ENCODE results near the gene SDHB. TPM values are rescaled to one million over a fixed set of nuclear protein-coding genes. Genes with fewer than 3 reads are reported as not detected.

Gene SDHB
- total RNA-seq, 1 experiment from 2014 or later: 159 TPM

GRCh38 chr1:17007121-17007520, 46.7 kb downstream of the SDHB start:
- ChIA-PET POLR2A (no interaction called here), RAD21 (ENCODE audit: low non-redundant PET in 1 of 2, low total read pairs in 2 of 2, uncharacterized antibody in 2 of 2, unreplicated experiment in 2 of 2) (no interaction called here), CTCF (no interaction called here)
- Histone ChIP-seq H2AFZ (ENCODE audit: low read depth, low read length, poor library complexity, severe bottlenecking) (no peak overlapping the region), H3K36me3 (ENCODE audit: control insufficient read depth in 1 of 2, insufficient read depth in 2 of 2, low read length in 2 of 2) (peaks cover 0 to 5% of the 10 kb centered on the region in 2 experiments; a peak in 2 of 4 replicates), H3K27me3 (ENCODE audit: insufficient read depth, low read length) (no peaks in the 10 kb centered on the region), H3K79me2 (ENCODE audit: insufficient read depth, low read length) (no peaks in the 10 kb centered on the region), H3K9me2 (ENCODE audit: insufficient read depth) (no peaks in the 10 kb centered on the region), H3K27ac (ENCODE audit: low read depth, low read length) (no peak overlapping the region), H3K4me3 (replicated peaks in 1 of 2; ENCODE audit: low read depth in 1 of 2, low read length in 2 of 2) (no peak overlapping the region), H3K4me2 (ENCODE audit: low read length) (no peak overlapping the region), H3K9me3 (ENCODE audit: control insufficient read depth in 1 of 2, insufficient read depth in 1 of 2, low read depth in 1 of 2, low read length in 2 of 2) (no peaks in the 10 kb centered on the region), H3K4me1 (ENCODE audit: control insufficient read depth in 1 of 2, insufficient read depth in 2 of 2, low read length in 2 of 2) (peaks cover 12 to 27% of the 10 kb centered on the region in 2 experiments), H4K20me1 (ENCODE audit: insufficient read depth) (no peaks in the 10 kb centered on the region), H3K9ac (ENCODE audit: low read length) (no peak overlapping the region)
- DNase-seq (ENCODE audit: low read depth, low spot score) (no peak), ATAC-seq (no peak)
- BruUV-seq (replicated peaks): no TSS peak
- intact Hi-C loops (cut with micrococcal nuclease): no loop called here
- no peak for TF ChIP-seq YY1 (IDR thresholded peaks at IDR 0.05; ENCODE audit: extremely low read depth, insufficient replicate concordance, low read depth, low read length)
- no peak for TF ChIP-seq ELF1 (IDR thresholded peaks at IDR 0.05; ENCODE audit: borderline replicate concordance, low read depth)
- TF ChIP-seq CBX3 (IDR thresholded peaks at IDR 0.05; ENCODE audit: low read depth): no peak
- no peak for TF ChIP-seq REST (IDR thresholded peaks at IDR 0.05; ENCODE audit: low read depth)
- TF ChIP-seq, protein P1, sequence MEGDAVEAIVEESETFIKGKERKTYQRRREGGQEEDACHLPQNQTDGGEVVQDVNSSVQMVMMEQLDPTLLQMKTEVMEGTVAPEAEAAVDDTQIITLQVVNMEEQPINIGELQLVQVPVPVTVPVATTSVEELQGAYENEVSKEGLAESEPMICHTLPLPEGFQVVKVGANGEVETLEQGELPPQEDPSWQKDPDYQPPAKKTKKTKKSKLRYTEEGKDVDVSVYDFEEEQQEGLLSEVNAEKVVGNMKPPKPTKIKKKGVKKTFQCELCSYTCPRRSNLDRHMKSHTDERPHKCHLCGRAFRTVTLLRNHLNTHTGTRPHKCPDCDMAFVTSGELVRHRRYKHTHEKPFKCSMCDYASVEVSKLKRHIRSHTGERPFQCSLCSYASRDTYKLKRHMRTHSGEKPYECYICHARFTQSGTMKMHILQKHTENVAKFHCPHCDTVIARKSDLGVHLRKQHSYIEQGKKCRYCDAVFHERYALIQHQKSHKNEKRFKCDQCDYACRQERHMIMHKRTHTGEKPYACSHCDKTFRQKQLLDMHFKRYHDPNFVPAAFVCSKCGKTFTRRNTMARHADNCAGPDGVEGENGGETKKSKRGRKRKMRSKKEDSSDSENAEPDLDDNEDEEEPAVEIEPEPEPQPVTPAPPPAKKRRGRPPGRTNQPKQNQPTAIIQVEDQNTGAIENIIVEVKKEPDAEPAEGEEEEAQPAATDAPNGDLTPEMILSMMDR (IDR thresholded peaks at IDR 0.05 in 2 of 3, conservative IDR thresholded peaks at IDR 0.05 in 1 of 3; ENCODE audit: borderline replicate concordance in 1 of 3, insufficient read depth in 1 of 3, low read depth in 2 of 3, low read length in 2 of 3): no peak
- TF ChIP-seq, protein P2, sequence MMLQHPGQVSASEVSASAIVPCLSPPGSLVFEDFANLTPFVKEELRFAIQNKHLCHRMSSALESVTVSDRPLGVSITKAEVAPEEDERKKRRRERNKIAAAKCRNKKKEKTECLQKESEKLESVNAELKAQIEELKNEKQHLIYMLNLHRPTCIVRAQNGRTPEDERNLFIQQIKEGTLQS (IDR thresholded peaks at IDR 0.05): no peak
- no peak for TF ChIP-seq SP1 (IDR thresholded peaks at IDR 0.05; ENCODE audit: low read depth)
- TF ChIP-seq MAX (IDR thresholded peaks at IDR 0.05): no peak
- no peak for TF ChIP-seq SIN3A (IDR thresholded peaks at IDR 0.05; ENCODE audit: low read depth)
